Small intestine (tissue), 7 donors: ENCODE measurements around the gene ACAA1. TPM values are rescaled to one million over a fixed set of nuclear protein-coding genes. Genes with fewer than 3 reads are reported as not detected.

Experiments used
- DNase-seq, 2 donors: peaks; one replicate each; pipeline versions ENCODE4 v3.0.0 to v3.0.0-alpha.2; 2013
- FAIRE-seq: peaks from 2 replicates; lab custom pipeline; 2012; peaks lifted over from hg19 to GRCh38; lab: Jason Lieb, UNC
- H3K27ac ChIP-seq, 3 donors: one replicate each; pipeline ENCODE4 v1.5.1; 2013; ENCODE audit warnings: low read length in 2 of 3, mild to moderate bottlenecking in 2 of 3, control low read depth in 1 of 3, inconsistent platforms in 1 of 3, low read depth in 1 of 3, moderate library complexity in 1 of 3
- H3K27me3 ChIP-seq, 3 donors: one replicate each; pipeline ENCODE4 v1.6.1; 2013; ENCODE audit warnings: low read length in 3 of 3, inconsistent platforms in 1 of 3; ENCODE audit not compliant: control insufficient read depth in 3 of 3, insufficient read depth in 3 of 3
- H3K36me3 ChIP-seq, 3 donors: one replicate each; pipeline ENCODE4 v1.6.1; 2013; ENCODE audit warnings: low read length in 3 of 3, inconsistent platforms in 1 of 3, low read depth in 1 of 3, mild to moderate bottlenecking in 1 of 3, moderate library complexity in 1 of 3; ENCODE audit not compliant: control insufficient read depth in 3 of 3, insufficient read depth in 2 of 3
- H3K4me1 ChIP-seq, 3 donors: one replicate each; pipeline ENCODE4 v1.6.1; 2013; ENCODE audit warnings: low read length in 2 of 3, inconsistent platforms in 1 of 3, low read depth in 1 of 3, mild to moderate bottlenecking in 1 of 3, moderate library complexity in 1 of 3; ENCODE audit not compliant: control insufficient read depth in 3 of 3, insufficient read depth in 2 of 3
- H3K4me3 ChIP-seq, 3 donors: one replicate each; pipeline ENCODE4 v1.5.1; 2013; ENCODE audit warnings: low read length in 3 of 3, control low read depth in 1 of 3, inconsistent platforms in 1 of 3, low read depth in 1 of 3, mild to moderate bottlenecking in 1 of 3, moderate library complexity in 1 of 3
- H3K9me3 ChIP-seq, 2 donors: one replicate each; pipeline ENCODE4 v1.6.1; 2013; ENCODE audit warnings: low read depth in 1 of 2, low read length in 1 of 2; ENCODE audit not compliant: control insufficient read depth in 2 of 2, insufficient read depth in 1 of 2
- WGBS, 3 donors: extraction: QIAGEN DNeasy Blood & Tissue Kit; methylation state at CpG; one replicate each; pipeline ENCODE4 v1.1.7; 2013; 5-methylcytosine and 5-hydroxymethylcytosine counted together
- polyA plus RNA-seq, 4 donors: library from polyadenylated mRNA; stranded (reverse) in 3 of 4; unstranded in 1 of 4; fragments of 200-250 nt in 3 of 4; fragments of 120-200 nt in 1 of 4; gene quantifications; one replicate each; pipeline versions ENCODE4 v1.2.1 to v1.2.3, GENCODE V29; 2013
- donor health status: healthy with polysubstance abuse.
- donor health status: control.
- donor health status: control.
- donor health status: Bipolar disorder and iron deficiency.
- donor health status: healthy.

The ACAA1 gene
- polyA plus RNA-seq, 4 donors: 59.6 to 443 (median 210) TPM

DNA sequence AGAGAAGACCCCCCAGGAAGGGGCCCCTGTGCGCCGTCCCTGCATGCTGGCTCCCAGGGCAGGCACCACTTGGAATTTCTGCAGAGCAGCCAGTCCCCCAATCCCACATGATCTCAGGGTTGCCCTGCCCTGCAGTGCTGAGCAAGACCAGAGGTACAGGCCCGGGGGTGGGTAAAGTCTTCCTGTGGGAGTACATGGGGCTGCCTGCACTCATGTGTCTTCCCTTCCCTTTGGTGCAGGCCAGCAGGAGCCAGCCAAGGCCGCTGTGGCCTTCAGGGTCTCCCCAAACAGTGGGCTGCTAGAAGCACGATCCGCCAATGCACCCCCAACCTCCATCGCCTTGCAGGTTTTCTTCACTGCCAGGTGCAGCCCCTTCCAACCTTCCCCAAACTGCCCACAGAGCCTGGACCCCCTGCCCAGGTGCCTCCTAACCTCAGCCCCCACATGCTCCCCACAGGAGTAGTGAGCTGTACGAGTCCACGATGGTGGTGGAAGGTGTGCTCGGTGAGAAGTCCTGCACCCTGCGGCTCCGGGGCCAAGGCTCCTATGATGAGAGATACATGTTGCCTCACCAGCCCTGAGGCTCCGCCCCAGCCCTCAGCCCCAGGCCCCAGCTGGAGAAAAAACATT, 15.0 kb downstream of the ACAA1 start:
- no peak for DNase-seq
- H3K27ac ChIP-seq: no peak overlapping the region
- peaks cover 22 to 90% (median 29%) of the 10 kb centered on the region in 3 donors for H3K36me3 ChIP-seq
- no peaks in the 10 kb centered on the region for H3K27me3 ChIP-seq
- no peak for FAIRE-seq
- 91 to 96% (median 94%) methylated on average over 13 of the region's 13 CpGs for WGBS, 3 donors
- H3K4me1 ChIP-seq: peaks cover 0 to 6% (median 3%) of the 10 kb centered on the region in 3 donors
- no peaks in the 10 kb centered on the region for H3K9me3 ChIP-seq
- H3K4me3 ChIP-seq: no peak overlapping the region

DNA sequence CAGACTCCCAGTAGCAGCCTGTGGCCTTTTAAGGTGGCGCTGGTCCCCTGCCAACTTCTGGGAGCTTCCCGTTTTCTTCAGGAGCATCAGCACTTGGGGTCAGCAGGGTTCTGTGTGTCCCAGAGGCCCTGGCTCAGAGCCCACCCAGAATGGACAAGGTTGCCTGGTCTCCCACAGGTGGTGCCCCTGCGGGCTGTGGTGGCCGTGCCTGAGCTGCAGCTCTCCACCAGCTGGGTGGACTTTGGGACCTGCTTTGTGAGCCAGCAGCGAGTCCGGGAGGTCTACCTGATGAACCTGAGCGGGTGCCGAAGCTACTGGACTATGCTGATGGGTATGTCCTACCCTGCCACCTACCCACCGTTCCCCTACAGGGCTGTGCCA, 15.5 kb downstream of the ACAA1 start:
- Histone ChIP-seq H3K4me3 (no peak overlapping the region), H3K27me3 (no peaks in the 10 kb centered on the region), H3K4me1 (peaks cover 0 to 6% (median 3%) of the 10 kb centered on the region in 3 donors), H3K36me3 (peaks cover 17 to 87% (median 25%) of the 10 kb centered on the region in 3 donors), H3K27ac (no peak overlapping the region), H3K9me3 (no peaks in the 10 kb centered on the region)
- WGBS, 3 donors: 79 to 88% (median 83%) methylated on average over 9 of the region's 9 CpGs
- no peak for DNase-seq
- FAIRE-seq: no peak

DNA sequence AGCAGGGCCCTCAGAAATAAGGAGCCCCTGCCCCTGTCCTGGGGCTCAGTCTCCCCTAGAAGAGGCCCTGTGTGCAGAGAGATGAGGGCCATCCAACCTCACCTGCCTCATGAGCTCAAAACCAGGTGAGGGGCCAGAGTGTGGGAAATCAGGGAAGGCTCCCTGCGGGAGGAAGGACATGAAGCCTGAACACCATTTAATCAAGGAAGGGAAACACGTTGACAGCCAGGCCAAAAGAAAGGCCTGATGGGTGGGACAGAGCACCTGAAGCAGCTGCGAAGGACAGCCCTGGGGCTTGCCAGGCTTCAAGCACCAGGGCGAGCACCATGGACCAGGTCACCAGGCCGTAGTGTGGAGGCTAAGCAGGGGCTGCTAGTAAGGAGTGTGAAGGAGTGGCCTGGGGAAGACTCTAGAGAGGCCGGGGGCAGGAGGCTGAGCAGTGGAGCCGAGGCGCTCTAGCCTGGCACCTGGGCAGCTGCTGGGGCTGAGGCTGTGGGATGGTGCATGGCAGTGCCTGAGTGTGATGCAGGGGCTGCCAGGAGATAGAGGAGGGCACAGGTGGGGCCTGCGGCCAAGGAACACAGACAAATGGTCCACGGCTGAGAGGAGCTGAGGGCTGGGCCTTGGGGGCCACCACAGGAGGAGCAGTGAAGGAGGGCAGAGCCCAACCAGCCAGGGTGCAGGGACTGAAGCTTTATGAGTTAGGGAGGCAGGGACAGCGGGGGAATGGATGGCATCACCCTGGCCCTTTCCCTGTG, 16.1 kb downstream of the ACAA1 start:
- FAIRE-seq (no peak), DNase-seq (no peak)
- Histone ChIP-seq H3K27me3 (no peaks in the 10 kb centered on the region), H3K4me1 (peaks cover 0 to 3% (median under 1%) of the 10 kb centered on the region in 3 donors), H3K4me3 (no peak overlapping the region), H3K9me3 (no peaks in the 10 kb centered on the region), H3K27ac (no peak overlapping the region), H3K36me3 (peaks cover 12 to 81% (median 19%) of the 10 kb centered on the region in 3 donors)
- 88 to 95% (median 89%) methylated on average over 11 of the region's 11 CpGs for WGBS, 3 donors

DNA sequence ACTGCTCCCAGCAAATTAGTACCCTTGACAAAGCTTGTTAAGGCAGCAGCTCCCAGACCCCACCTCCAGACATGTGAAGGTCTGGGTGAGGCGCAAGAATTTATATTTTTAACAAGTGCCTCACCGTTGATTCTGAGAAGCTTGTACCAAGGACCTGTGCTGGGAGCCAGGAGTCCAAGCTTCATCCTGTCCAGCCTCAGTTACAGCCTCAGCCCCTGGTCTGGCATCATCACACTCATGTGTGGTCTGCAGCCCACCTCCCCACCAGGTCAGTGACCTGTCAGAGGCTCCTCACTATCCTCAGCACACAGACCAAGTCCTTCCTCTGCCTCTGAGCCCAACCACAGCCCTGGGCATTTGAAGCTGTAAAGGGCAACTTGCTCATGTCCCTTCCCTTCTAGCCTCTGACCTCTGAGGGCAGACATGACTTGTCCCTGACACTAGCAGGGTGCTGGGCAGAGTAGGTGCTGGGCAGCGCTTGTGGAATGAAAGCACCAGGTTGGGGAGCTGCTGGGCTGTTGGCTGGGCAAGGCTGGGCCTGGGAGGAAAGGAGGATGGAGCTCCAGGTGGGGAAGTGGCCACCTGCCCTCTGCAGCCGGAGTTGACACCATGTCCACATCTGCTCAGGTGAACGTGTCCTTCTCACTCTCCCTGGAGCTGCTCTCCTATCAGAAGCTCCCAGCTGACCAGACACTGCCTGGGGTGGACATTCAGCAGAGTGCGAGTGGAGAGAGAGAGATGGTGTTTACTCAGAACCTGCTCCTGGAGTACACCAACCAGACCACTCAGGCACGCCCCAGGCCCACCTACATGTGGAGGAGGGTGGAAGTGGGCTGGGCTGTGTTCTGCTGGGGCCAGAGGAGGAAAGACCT, 16.9 kb downstream of the ACAA1 start:
- H3K4me3 ChIP-seq: no peak overlapping the region
- WGBS, 3 donors: 86 to 91% (median 89%) methylated on average over 7 of the region's 7 CpGs
- no peaks in the 10 kb centered on the region for H3K9me3 ChIP-seq
- peaks cover 10 to 74% (median 16%) of the 10 kb centered on the region in 3 donors for H3K36me3 ChIP-seq
- H3K27ac ChIP-seq: no peak overlapping the region
- FAIRE-seq (no peak), DNase-seq (no peak)
- no peaks in the 10 kb centered on the region for H3K4me1 ChIP-seq
- H3K27me3 ChIP-seq: no peaks in the 10 kb centered on the region

DNA sequence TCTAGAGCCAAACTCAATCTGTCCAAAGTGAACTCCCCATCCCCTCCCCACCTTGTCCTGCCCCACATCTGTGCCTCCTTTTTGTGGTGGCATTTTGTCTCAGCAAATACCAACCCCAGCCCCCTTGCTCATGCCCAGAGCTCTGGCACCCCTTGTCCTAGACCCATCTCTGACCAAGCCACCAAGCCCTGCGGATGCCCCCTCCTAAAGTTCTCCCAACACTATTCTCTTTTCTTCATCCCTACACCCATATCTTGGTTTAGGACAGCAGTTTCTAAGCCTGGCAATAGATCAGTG, 17.7 kb downstream of the ACAA1 start:
- Histone ChIP-seq H3K4me1 (no peaks in the 10 kb centered on the region), H3K27ac (no peak overlapping the region), H3K27me3 (no peaks in the 10 kb centered on the region), H3K36me3 (peaks cover 8 to 68% (median 13%) of the 10 kb centered on the region in 3 donors), H3K4me3 (no peak overlapping the region), H3K9me3 (no peaks in the 10 kb centered on the region)
- no peak for FAIRE-seq
- no peak for DNase-seq
- 96 to 100% (median 99%) methylated on average over 1 of the region's 1 CpG for WGBS, 3 donors

DNA sequence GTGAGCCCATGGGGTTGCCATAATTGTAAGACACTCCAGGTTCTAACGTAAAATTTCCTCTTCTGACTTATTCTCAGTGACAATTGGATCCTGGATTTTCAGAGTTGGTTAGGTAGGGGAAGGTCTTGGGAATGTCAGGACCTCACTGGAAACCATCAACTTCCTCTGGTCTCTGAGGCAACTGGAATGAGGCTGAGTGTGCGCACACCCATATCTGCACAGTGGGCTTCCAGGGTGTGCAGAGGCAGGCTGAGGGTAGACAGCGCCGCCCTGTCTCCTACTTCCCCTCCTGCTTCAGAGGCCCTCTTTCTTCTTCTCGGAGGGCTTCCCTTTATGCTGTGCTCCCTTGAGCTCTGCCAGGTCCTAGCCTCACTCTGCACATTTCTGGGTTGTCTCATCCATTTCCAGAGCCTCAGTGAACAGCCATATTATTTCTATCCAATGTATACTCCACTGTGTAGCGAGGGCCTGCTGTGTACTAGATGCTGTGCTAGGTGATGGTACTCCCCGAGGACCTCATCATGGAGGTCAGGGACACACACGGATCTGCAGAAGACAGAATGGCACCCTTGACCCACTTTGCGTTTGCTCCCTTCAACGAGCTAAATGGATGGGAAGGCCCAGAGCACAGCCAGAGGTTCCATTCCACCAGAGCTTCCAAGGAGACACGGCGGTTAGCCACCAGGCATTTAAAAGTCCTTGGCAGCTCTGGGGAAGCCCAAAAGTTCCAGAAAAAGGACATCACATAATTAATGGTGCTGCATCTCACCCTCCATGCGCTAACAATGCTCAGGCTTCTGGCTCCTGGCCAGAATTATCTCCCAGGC, 18.3 kb downstream of the ACAA1 start:
- no peaks in the 10 kb centered on the region for H3K27me3 ChIP-seq
- no peaks in the 10 kb centered on the region for H3K4me1 ChIP-seq
- no peak overlapping the region for H3K4me3 ChIP-seq
- peaks cover 8 to 65% (median 13%) of the 10 kb centered on the region in 3 donors for H3K36me3 ChIP-seq
- 87 to 91% (median 88%) methylated on average over 13 of the region's 13 CpGs for WGBS, 3 donors
- FAIRE-seq (no peak), DNase-seq (no peak)
- no peak overlapping the region for H3K27ac ChIP-seq
- no peaks in the 10 kb centered on the region for H3K9me3 ChIP-seq

DNA sequence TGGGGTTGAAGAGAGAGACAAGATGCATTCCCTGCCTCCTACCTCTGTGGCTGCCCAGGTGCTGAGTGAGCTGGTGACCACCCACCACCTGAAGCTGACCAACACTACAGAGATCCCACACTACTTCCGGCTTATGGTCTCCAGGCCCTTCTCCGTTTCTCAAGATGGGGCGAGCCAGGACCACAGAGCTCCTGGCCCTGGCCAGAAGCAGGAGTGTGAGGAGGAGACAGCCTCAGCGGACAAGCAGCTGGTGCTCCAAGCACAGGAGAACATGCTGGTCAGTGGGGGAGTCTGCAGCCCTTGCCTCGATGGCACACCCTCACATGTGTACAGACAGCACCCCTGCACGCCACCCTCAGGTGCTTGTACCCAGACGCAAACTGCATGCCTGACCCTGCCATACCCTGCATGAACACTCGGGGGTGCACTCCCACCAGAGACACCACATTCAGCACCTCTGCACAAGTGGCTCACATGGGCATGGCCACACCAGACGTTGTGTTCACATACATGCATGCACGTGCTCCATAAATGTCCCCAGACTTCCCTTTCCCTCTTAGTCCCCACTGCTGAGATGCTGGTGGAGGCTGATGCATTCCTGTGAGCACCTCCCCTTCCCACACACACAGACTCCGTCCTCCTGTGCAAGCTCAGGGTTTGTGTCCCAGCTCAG, 19.0 kb downstream of the ACAA1 start:
- FAIRE-seq (no peak), DNase-seq (peak; percentile 82 to 83)
- Histone ChIP-seq H3K9me3 (no peaks in the 10 kb centered on the region), H3K4me3 (no peak overlapping the region), H3K27me3 (no peaks in the 10 kb centered on the region), H3K36me3 (peaks cover 8 to 58% (median 12%) of the 10 kb centered on the region in 3 donors), H3K4me1 (no peaks in the 10 kb centered on the region), H3K27ac (no peak overlapping the region)
- 47 to 63% (median 50%) methylated on average over 11 of the region's 11 CpGs for WGBS, 3 donors
